HAP-1 (cell line): Measurements from ENCODE around the gene KRTAP9-9.

Experiments
- DNase-seq, 2 experiments: peaks; one replicate each; pipeline ENCODE4 v3.0.0-alpha.2; 2016 to 2020; ENCODE audit warnings: low spot score in 2 of 2
- H3K27me3 ChIP-seq: fragments of 250-450 bp; sonication (Bioruptor Pico); 2 replicates; pipeline ENCODE4 v1.5.1; 2020; ENCODE audit warnings: low read depth, mild to moderate bottlenecking, moderate library complexity
- H3K36me3 ChIP-seq: fragments of 250-450 bp; sonication (Bioruptor Pico); replicated peaks from 2 replicates; pipeline ENCODE4 v1.5.1; 2020; ENCODE audit warnings: mild to moderate bottlenecking
- H3K4me1 ChIP-seq: fragments of 250-450 bp; sonication (Bioruptor Pico); 2 replicates; pipeline ENCODE4 v1.5.1; 2020; ENCODE audit warnings: mild to moderate bottlenecking
- H3K4me3 ChIP-seq: fragments of 250-450 bp; sonication (Bioruptor Pico); 2 replicates; pipeline ENCODE4 v1.5.1; 2020; ENCODE audit warnings: mild to moderate bottlenecking, moderate library complexity
- H3K9me3 ChIP-seq: fragments of 250-450 bp; sonication (Bioruptor Pico); 2 replicates; pipeline ENCODE4 v1.5.1; 2020; ENCODE audit warnings: mild to moderate bottlenecking, moderate library complexity
- in situ Hi-C: fragments of 300-500 bp; cut with MboI; formaldehyde crosslinking; loops from 3 replicates; pipeline ENCODE4 v1.14.3; 2020; ENCODE audit warnings: low sequenced_read_pairs, inconsistent platforms, mixed read lengths

KRTAP9-9 gene

GRCh38 chr17:41278176-41278955, 23.2 kb downstream of the KRTAP9-9 start:
- Histone ChIP-seq H3K9me3 (no peaks in the 10 kb centered on the region), H3K4me1 (no peaks in the 10 kb centered on the region), H3K36me3 (no peaks in the 10 kb centered on the region), H3K27me3 (peaks cover 3% of the 10 kb centered on the region), H3K4me3 (no peak overlapping the region)
- DNase-seq, result no peak
- in situ Hi-C loops, result no loop called here

- Histone ChIP-seq H3K36me3 (no peaks in the 10 kb centered on the region), H3K9me3 (no peaks in the 10 kb centered on the region), H3K4me1 (no peaks in the 10 kb centered on the region), H3K27me3 (peaks cover 6% of the 10 kb centered on the region), H3K4me3 (no peak overlapping the region)
- in situ Hi-C loops, result no loop called here
- no peak for DNase-seq
These were observed 28.9 kb downstream of the KRTAP9-9 start for GRCh38 chr17:41284043-41284442.

- H3K27me3 ChIP-seq, result peaks cover 6% of the 10 kb centered on the region
- no peaks in the 10 kb centered on the region for H3K4me1 ChIP-seq
- in situ Hi-C loops, result no loop called here
- DNase-seq, result no peak
- no peak overlapping the region for H3K4me3 ChIP-seq
- H3K36me3 ChIP-seq, result no peaks in the 10 kb centered on the region
- H3K9me3 ChIP-seq, result no peaks in the 10 kb centered on the region
These were observed 29.4 kb downstream of the KRTAP9-9 start for GRCh38 chr17:41284546-41284945.

GRCh38 chr17:41287050-41287449, 31.9 kb downstream of the KRTAP9-9 start:
- Histone ChIP-seq H3K27me3 (peaks cover 6% of the 10 kb centered on the region), H3K36me3 (no peaks in the 10 kb centered on the region), H3K9me3 (no peaks in the 10 kb centered on the region), H3K4me3 (no peak overlapping the region), H3K4me1 (no peaks in the 10 kb centered on the region)
- DNase-seq, result no peak
- in situ Hi-C loops, result no loop called here

GRCh38 chr17:41294016-41294415, 38.8 kb downstream of the KRTAP9-9 start:
- in situ Hi-C loops, result no loop called here
- Histone ChIP-seq H3K27me3 (no peaks in the 10 kb centered on the region; the same call in 1 of the 2 replicates), H3K9me3 (no peaks in the 10 kb centered on the region), H3K4me1 (no peaks in the 10 kb centered on the region), H3K4me3 (no peak overlapping the region), H3K36me3 (no peaks in the 10 kb centered on the region)
- no peak for DNase-seq

- no peak for DNase-seq
- H3K4me1 ChIP-seq, result no peaks in the 10 kb centered on the region
- H3K9me3 ChIP-seq, result no peaks in the 10 kb centered on the region
- no peaks in the 10 kb centered on the region; the same call in 1 of the 2 replicates for H3K27me3 ChIP-seq
- no peak overlapping the region for H3K4me3 ChIP-seq
- no peaks in the 10 kb centered on the region for H3K36me3 ChIP-seq
- in situ Hi-C loops, result no loop called here
These were observed 41.7 kb downstream of the KRTAP9-9 start for GRCh38 chr17:41296846-41297245.

- no peak for DNase-seq
- Histone ChIP-seq H3K9me3 (no peaks in the 10 kb centered on the region), H3K36me3 (no peaks in the 10 kb centered on the region), H3K27me3 (no peaks in the 10 kb centered on the region), H3K4me3 (no peak overlapping the region), H3K4me1 (no peaks in the 10 kb centered on the region)
- in situ Hi-C loops, result no loop called here
These were observed 43.4 kb downstream of the KRTAP9-9 start for GRCh38 chr17:41298458-41299135.

GRCh38 chr17:41301204-41301790, 46.1 kb downstream of the KRTAP9-9 start:
- Histone ChIP-seq H3K9me3 (no peaks in the 10 kb centered on the region), H3K4me1 (no peaks in the 10 kb centered on the region)
- in situ Hi-C loops, result no loop called here

GRCh38 chr17:41301916-41302901, 47.0 kb downstream of the KRTAP9-9 start, which contains the start of gene KRTAP29-1:
Gene KRTAP29-1 (minus strand): TSS chr17:41302851. CDS start chr17:41302851, 0 bp downstream.
- in situ Hi-C loops, result no loop called here
- DNase-seq, result no peak

More at GRCh38 chr17:41301204-41301790, 46.1 kb downstream of the KRTAP9-9 start:
- no peak for DNase-seq
- Histone ChIP-seq H3K36me3 (no peaks in the 10 kb centered on the region), H3K4me3 (no peak overlapping the region), H3K27me3 (peaks cover 2% of the 10 kb centered on the region; the same call in 1 of the 2 replicates)

GRCh38 chr17:41302981-41303380, 47.8 kb downstream of the KRTAP9-9 start:
- H3K4me1 ChIP-seq, result no peaks in the 10 kb centered on the region
- H3K9me3 ChIP-seq, result no peaks in the 10 kb centered on the region
- in situ Hi-C loops, result no loop called here
- H3K4me3 ChIP-seq, result no peak overlapping the region
- H3K27me3 ChIP-seq, result peaks cover 2% of the 10 kb centered on the region; the same call in 1 of the 2 replicates
- no peak for DNase-seq
- no peaks in the 10 kb centered on the region for H3K36me3 ChIP-seq

More at GRCh38 chr17:41301916-41302901, 47.0 kb downstream of the KRTAP9-9 start, which contains the start of gene KRTAP29-1:
- Histone ChIP-seq H3K4me1 (no peaks in the 10 kb centered on the region), H3K36me3 (no peaks in the 10 kb centered on the region), H3K4me3 (no peak within 1 kb of the TSS), H3K9me3 (no peaks in the 10 kb centered on the region), H3K27me3 (peaks cover 2% of the 10 kb centered on the region; the same call in 1 of the 2 replicates)

GRCh38 chr17:41304091-41304490, 48.9 kb downstream of the KRTAP9-9 start:
- H3K9me3 ChIP-seq, result no peaks in the 10 kb centered on the region
- H3K27me3 ChIP-seq, result peaks cover 2% of the 10 kb centered on the region; the same call in 1 of the 2 replicates
- DNase-seq, result no peak
- no peak overlapping the region for H3K4me3 ChIP-seq
- H3K36me3 ChIP-seq, result no peaks in the 10 kb centered on the region
- in situ Hi-C loops, result no loop called here
- H3K4me1 ChIP-seq, result no peaks in the 10 kb centered on the region
